VCaP (cell line): ENCODE measurements around the gene FNDC3B.
"Not testable (repeated sequence)": the region's sequence is repeated elsewhere in the genome, so short reads cannot be mapped to it uniquely, and the experiment has no call there.

Experiments
- H3K27ac ChIP-seq: fragments of 450-650 bp; 2 replicates; pipeline ENCODE4 v1.5.1; 2017
- TF ChIP-seq, protein P1 (sequence below): fragments of 450-650 bp; conservative IDR thresholded peaks from 2 replicates; pipeline ENCODE4 v1.5.1; 2017; ENCODE audit warnings: mild to moderate bottlenecking, moderate library complexity

Gene FNDC3B

GRCh38 chr3:172246107-172246844 is 206.9 kb downstream of the FNDC3B start:
- peak overlapping the region; percentile 67 for H3K27ac ChIP-seq

GRCh38 chr3:172247525-172248274 is 208.3 kb downstream of the FNDC3B start:
- TF ChIP-seq, protein P1, sequence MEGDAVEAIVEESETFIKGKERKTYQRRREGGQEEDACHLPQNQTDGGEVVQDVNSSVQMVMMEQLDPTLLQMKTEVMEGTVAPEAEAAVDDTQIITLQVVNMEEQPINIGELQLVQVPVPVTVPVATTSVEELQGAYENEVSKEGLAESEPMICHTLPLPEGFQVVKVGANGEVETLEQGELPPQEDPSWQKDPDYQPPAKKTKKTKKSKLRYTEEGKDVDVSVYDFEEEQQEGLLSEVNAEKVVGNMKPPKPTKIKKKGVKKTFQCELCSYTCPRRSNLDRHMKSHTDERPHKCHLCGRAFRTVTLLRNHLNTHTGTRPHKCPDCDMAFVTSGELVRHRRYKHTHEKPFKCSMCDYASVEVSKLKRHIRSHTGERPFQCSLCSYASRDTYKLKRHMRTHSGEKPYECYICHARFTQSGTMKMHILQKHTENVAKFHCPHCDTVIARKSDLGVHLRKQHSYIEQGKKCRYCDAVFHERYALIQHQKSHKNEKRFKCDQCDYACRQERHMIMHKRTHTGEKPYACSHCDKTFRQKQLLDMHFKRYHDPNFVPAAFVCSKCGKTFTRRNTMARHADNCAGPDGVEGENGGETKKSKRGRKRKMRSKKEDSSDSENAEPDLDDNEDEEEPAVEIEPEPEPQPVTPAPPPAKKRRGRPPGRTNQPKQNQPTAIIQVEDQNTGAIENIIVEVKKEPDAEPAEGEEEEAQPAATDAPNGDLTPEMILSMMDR = no peak
- no peak overlapping the region; the same call in 1 of the 2 replicates for H3K27ac ChIP-seq

More at GRCh38 chr3:172246107-172246844, 206.9 kb downstream of the FNDC3B start:
- TF ChIP-seq, protein P1 = no peak

DNA sequence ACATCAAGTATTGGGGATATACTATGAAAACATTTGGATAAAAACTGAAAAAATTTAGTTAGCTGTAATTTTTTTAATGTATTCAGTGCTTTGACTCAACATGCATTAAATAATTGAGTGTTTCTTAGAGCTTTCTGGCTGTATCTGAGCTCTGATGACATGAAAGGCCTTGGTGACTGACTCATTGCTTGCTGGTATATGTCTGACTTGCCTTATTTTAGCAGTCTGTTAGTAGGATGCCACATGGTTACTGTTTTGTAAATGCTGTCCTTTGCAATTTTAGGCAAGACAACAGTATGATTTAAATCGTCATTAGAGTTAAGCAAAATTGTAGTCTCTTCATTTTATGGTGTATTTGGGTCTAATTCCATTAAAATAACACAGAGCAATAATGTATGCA is 209.7 kb downstream of the FNDC3B start:
- H3K27ac ChIP-seq = no peak overlapping the region
- TF ChIP-seq, protein P1 = no peak

- no peak overlapping the region for H3K27ac ChIP-seq
- TF ChIP-seq, protein P1 = no peak
Measured at GRCh38 chr3:172251211-172251610, 211.8 kb downstream of the FNDC3B start.

- TF ChIP-seq, protein P1 = no peak
- H3K27ac ChIP-seq = no peak overlapping the region
Measured at GRCh38 chr3:172253200-172253599, 213.8 kb downstream of the FNDC3B start.

DNA sequence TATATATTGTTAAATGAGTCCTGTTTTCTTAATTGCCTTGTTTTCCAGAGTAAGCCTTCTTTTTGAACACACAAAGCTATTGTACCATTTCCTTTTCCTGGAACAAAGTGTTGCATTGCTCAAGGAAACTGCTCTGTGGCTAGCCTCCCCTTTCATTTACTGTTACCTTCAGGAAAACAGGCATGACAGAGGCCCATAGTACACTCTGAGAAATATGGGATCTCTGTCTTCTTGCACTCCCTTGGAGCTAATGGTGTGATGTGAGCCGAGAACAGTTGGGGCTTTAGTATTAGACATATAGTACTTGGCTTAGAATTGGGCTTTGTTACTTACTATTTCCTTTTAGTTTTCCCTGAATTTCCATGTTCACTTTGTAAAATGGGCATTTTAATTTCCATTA is 215.2 kb downstream of the FNDC3B start:
- no peak overlapping the region for H3K27ac ChIP-seq
- TF ChIP-seq, protein P1 = no peak

- not testable (repeated sequence) for H3K27ac ChIP-seq
Measured at GRCh38 chr3:172255321-172255720, 215.9 kb downstream of the FNDC3B start.
